GM10266 (cell line): ENCODE measurements around the gene ZNF827.
A peak's percentile ranks its signal among the peaks of the same experiment; 100 is the strongest.

Source experiments
- DNase-seq: peaks from one replicate; pipeline ENCODE4 v3.0.0; 2012; ENCODE audit errors: extremely low spot score
- TF ChIP-seq, protein P1 (sequence below): IDR thresholded peaks from 2 replicates; pipeline ENCODE4 v1.5.1; 2012; ENCODE audit warnings: mild to moderate bottlenecking, low read depth; ENCODE audit not compliant: control insufficient read depth, insufficient read depth; ENCODE audit errors: missing control alignments

ZNF827 gene

DNA sequence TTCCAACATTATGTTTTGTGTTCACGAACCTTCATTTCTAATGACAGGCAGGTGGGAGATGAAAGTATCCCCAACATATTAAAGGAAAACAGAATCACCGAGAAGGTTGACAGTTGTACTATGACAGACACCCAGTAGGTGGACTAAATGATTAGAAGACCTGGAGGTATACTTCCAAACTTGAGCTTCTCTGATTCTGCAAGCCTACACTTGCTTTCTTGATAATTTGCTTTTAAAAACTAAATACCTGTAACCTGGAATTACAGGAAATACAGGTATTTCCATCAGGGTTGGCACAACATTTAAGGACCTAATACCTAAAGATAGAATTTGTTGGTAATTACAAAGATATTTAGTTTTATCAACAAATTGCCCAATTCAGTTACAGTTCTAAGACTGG, 215.3 kb downstream of the ZNF827 start:
- DNase-seq, result no peak

DNA sequence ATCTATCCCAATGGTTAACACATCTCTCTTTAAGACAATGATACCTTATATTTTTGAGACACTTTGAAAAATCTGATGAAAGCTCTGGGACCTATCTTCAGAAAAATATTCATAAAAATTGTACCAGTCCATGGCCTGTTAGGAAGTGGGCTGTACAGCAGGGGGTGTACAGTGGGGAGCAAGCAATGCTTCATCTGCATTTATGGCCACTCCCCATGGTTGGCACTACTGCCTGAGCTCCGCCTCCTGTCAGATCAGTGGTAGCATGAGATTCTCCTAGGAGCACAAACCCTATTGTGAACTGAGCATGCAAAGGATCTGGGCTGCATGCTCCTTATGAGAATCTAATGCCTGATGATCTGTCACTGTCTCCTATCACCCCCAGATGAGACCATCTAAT, 216.1 kb downstream of the ZNF827 start:
- DNase-seq, result no peak
- TF ChIP-seq, protein P1, sequence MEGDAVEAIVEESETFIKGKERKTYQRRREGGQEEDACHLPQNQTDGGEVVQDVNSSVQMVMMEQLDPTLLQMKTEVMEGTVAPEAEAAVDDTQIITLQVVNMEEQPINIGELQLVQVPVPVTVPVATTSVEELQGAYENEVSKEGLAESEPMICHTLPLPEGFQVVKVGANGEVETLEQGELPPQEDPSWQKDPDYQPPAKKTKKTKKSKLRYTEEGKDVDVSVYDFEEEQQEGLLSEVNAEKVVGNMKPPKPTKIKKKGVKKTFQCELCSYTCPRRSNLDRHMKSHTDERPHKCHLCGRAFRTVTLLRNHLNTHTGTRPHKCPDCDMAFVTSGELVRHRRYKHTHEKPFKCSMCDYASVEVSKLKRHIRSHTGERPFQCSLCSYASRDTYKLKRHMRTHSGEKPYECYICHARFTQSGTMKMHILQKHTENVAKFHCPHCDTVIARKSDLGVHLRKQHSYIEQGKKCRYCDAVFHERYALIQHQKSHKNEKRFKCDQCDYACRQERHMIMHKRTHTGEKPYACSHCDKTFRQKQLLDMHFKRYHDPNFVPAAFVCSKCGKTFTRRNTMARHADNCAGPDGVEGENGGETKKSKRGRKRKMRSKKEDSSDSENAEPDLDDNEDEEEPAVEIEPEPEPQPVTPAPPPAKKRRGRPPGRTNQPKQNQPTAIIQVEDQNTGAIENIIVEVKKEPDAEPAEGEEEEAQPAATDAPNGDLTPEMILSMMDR, result no peak

More for the DNA sequence above, 215.3 kb downstream of the ZNF827 start:
- TF ChIP-seq, protein P1, result peak; percentile 7

DNA sequence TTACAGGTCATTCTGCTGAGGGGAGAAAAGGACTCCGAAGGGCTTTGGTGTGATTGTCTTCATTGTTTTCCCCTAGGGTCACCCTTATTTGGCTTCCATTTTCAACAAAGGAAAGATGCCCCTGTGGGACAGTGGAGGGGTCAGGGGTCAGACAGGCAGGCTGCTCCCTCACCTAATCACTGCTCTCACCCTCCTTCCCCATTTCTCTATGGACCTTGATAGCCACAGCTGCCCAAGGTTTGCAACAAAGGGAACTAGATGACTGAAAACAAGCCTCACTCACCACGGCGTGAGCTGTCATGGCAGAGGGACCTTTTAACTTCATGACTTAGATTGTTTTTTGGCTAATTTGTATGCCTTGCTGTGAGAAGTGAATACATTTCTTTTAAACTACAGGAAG, 218.0 kb downstream of the ZNF827 start:
- no peak for DNase-seq
- TF ChIP-seq, protein P1, result no peak

DNA sequence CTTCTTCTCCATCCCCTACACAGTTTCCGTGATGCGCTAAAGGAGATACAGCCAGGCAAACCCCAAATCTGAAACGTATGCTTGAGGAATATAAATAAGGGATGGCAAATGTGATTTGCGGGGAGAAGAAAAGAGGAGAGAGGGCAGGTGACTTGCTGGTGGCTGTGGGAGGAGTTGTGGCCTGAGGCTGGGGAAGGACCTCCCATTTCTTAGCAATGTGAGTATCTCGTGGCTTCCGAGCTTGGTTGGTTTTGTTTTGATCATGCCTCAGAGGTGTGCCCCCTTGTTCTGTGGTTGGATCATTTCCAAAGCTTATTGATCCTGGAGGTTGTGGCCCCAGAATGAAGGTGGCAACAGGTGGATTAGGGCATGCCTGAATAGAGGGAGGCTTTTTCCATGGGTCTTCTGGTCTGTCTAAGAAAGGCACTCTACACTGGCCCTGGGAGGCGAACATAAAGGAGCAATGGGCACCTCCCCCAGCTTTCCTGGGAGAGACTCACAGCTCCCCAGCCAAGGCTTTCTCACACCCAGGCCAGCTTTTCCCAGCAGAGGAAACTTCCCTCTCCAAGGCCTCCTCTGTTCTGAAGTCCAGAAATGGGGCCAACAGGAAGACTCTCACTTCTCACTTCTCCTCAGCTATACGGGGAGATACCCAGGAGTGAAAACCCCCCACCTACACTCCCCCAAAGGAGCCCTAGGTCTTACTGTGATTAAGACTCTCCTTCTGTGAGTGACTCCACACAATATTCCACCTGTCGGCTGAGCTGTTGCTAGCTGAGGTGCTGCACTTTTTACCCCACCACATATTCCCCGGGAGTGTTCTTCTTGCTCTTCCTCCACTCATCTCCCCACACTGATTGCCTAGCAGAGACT, 218.6 kb downstream of the ZNF827 start:
- TF ChIP-seq, protein P1, result no peak
- DNase-seq, result peak; percentile 53

DNA sequence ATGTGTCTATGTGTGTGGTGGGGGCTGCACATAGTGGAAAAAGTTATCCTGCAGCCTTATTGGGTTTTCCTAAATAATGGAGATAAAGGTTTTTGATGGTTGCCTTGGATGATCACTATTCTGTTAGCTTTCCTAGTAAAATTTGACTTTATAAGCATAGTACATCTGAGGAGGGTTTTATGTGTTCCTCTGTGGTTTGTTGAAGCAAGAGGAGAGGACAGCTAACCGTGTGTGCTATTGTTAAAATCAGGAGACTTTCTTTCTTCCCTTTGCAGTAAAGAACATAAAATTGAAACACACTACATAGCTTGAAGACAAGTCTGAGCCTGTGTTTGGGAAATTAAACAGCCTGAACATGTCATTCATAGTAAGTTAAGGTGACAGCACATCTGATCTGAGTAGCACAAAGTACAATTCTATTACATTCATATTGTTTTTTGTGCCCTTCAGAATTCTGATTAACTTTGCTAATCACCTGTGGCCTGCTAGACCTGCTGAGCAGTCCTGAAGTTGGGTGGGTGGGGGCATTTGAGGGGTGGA, 221.9 kb downstream of the ZNF827 start:
- TF ChIP-seq, protein P1, result no peak
- no peak for DNase-seq

DNA sequence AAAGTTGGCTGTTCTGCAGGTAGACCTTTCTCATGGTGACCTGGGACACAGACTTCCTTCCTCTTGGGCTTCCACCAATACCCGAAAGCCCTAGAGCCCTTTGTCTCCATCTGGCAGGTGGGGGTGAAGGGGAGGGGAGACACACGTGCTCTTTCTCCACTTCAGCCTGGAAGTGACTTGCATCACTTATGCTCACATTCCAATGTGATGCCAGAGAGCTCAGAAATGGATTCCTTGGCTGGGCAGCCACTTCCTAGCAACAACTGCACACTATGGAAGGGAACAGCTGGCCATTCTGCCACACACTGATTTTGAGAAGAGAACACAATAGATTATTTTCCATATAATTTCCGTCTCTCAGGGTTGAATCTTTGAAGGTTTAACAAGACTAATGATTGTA, 222.4 kb downstream of the ZNF827 start:
- DNase-seq, result no peak
- TF ChIP-seq, protein P1, result no peak

DNA sequence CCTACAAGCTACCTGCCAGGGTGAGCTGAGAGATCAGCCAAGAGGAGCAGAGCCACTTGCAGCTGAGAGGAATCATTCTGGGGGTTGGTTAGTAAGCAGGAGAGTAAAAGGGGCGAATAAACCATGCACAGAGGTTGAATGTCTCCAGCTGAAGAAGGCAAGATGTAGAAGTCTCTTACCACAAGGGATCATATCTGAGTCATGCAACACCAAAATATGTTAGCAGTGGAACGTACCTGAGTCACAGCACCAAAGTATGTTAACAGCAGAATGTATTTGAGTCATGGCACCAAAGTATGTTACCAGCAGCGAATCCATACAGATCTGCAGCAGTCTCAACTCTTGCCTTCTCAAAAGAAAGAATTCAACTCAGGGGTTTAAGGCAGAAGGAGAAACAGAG, 228.8 kb downstream of the ZNF827 start:
- TF ChIP-seq, protein P1, result no peak
- no peak for DNase-seq
